ENCODE data around the gene SLC9A5.

Gene SLC9A5

DNA sequence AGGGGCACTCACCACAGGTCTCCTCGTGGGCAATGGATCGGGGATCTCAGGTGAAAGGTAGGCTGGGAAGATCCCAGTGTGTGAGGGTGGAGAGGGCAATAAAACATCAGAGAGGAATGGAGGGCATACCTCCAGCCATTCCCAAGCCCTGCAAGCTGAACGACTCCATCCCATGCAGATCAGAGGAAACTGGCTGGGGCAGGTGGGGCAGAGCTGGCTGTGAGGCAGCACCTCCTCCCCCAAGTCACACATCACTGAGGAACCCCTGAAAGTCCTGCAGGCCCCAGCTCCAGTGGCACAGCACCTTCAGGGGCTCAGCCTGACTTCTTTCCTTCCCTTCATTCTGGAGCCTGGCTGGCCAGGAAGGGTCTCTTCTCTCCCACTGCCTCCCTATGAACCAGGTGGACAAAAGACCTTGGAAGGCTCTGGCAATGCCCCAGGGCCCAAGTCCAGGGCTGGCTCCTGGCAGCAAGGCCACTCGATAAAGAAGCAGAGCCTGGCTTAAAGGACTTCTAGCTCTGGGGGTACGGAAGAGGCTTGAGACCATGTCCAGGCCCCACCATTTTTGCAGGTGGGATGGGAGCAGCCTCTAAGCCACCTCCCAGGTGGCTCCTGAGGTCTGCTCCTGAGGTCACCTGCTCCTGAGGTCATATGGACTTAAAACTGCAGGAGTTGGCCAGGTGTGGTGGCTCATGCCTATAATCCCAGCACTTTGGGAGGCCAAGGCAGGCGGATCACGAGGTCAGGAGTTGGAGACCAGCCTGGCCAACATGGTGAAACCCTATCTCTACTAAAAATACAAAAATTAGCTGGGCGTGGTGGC, 35.4 kb upstream of the SLC9A5 start:
- DNase-seq: no peak

DNA sequence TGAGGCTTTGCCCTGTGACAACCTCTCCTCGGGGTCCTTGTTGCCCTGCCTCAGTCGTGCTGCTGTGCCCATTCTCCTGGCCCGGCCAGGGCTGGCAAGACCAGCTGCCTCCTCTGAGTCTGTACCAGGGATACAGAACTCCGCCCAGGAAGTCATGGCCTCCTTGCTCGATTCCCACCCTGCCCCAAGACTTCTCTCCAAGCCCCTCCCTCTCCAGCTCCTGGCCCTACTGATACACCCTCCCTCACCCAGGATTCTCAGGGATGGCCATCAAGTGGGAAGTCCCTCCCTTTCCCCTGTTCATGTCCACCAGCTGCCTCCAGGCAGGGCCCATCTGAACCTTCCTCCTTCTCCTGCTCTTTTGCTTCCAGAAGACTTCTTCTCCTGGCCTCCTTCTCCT, 33.1 kb upstream of the SLC9A5 start:
- no peak for DNase-seq

DNA sequence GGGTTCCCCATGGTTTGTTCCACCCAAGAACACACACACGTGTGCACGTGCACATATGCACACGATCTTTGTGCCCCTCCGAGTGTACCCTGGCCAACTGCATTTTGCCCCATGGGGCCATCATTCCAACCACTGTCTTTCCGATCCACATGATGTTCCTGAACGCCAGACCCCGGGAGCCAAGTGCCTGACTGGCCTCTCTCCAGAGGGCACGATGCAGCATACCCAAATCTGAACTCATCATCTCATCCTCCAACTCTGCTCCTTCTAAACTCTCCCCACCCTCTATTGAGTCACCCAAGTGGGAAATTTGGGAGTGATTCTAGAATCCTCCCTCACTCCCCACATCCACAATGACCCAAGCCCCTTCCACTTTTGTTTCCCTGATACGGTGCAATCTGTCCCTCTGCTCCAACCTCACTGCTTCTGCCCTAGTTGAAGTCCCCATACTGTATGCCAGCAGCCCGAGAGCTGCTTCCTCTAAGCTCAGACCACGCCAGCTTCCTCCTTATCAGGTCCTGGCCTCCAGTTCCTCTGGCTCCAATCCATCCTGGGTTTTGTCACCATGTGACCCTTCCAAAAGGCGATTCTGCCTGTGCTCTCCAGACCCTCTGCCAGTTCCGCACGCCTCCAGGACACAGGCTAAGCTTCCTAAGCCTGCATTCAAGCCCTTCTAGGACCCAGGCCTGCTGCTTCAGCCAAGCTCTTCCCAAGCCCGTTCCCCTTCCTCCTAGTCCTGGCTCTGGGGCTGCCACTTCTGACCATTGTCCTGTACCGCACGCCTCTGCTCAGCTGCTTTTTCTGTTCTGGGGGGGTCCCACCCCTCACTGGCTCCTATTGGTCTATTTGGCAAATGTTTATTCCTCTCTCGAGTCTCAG, 31.9 kb upstream of the SLC9A5 start:
- DNase-seq: no peak

DNA sequence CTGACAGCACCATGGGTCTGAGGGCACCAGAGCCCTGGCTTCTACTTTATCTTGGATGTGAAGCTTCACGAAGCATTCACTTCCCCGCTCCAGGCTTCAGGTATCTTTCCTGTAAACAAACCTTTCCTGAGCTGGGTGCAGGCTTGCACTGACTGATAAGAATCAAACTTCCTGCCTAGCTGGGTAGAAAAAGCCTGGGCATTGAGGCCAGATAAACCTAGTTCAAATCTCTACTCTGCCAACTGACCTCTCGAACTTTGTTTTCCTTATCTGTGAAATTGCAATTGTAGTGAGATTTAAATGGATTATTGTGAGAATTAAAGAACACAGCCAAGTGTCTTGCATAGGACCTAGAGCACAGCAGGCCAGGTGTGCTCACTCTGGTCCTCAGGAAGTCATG, 24.8 kb upstream of the SLC9A5 start:
- no peak for DNase-seq

DNA sequence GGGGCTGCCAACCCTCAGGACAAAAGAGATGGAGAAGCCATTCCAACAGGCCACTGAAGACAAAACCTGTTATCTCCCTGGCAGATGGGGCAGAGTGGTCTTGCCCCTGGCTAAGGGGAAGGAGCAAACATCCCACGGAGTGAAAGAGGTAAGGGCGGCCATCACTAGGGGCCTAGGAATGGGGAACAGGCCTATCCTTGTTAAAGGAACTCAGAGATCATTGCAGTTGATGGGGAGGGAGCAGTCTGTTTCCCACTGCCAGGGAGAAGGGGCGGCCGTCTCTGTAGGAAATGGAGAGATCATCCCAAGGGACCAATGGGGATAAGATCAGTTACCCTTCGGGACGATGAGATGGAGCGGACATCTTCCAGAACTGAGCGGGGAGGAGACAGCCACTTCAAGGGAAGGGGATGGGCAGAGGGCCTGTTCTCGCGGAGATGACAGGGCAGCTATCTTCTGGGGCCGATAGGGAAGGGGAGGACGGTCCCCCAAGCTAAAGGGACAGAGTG, 22.4 kb upstream of the SLC9A5 start:
- DNase-seq: no peak

DNA sequence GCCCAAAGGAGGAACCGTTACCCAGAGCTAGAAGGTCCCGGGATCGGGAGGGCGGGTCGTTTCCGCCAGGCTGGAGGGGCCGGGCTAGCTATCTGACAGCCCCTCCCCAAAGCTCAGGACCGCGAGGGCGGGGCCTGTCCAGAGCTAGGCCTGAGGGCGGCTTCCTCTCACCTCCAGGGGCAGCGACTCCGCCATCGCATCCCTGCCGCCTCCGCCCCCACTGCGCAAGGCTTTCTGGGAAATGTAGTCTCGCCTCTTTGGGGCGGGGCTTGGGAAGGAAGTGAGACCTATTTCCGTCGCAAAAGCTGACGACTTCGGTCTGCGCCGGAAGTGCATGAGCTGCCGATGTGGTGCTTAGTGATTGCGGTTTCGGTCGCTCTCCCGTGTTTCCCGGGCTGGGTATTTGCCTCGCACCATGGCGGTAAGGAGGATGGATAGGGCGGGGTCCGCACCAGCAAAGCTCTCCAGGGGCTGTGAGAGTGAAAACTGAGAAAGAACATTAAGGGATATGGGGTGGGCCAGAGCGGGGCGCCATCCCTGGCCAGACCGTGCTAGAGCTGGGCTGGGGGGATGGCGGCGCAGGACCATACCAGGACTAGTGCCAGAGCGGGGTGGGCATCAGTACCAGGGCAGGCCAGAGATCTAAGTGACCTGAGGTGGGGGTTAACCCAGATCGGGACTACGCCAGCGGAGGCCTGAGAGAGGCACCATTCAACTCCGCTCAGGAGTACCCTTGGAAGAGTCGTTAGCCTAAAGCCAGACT, 21.8 kb upstream of the SLC9A5 start, which contains the start of gene TMEM208:
TSS of gene TMEM208 (plus strand) at position 327 of the 763 bp plus-strand sequence. CDS start at position 416, 89 bp downstream.
- DNase-seq: peak; percentile 80

DNA sequence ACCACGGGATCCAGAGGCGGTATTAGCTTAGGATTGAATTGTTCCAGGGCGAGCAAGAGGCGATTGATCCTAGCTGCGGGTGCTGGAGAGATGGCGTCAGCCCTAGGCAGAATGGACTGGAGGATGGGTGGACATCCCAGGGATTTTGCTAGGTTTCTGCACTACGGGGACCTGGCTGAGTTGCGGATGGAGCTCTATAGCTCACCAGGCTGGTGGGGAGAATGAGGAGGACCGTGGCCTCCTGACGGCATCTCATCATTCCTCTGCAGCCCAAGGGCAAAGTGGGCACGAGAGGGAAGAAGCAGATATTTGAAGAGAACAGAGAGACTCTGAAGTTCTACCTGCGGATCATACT, 21.2 kb upstream of the SLC9A5 start:
- no peak for DNase-seq

DNA sequence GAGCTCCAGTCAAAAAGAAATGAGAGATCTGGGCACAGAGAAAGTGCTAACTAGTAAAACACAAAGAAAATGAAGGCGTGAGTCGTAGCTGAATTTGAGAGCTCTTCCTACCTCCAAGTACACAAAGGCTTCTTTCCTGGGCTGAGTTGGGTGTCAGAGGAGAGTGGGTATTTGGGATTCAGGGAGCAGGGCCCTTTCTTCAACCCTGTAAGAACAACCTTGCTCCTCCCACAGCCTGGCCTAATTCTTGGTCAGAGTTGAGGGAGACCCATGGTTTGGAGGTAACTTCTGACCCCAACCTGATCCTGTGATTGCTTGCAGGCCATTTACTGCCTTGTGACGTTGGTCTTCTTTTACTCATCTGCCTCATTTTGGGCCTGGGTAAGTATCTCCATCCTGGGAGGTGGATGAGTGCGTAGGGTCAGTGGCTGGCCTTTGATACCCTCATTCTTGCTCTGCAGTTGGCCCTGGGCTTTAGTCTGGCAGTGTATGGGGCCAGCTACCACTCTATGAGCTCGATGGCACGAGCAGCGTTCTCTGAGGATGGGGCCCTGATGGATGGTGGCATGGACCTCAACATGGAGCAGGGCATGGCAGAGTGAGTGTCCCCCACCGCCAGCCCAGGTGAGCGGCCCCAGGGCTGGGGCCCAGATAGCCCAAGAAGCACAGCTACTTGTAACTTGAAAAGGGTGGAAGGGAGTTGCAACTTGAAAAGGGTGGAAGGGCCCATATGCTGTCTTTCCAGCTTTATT, 20.6 kb upstream of the SLC9A5 start:
- DNase-seq: no peak

DNA sequence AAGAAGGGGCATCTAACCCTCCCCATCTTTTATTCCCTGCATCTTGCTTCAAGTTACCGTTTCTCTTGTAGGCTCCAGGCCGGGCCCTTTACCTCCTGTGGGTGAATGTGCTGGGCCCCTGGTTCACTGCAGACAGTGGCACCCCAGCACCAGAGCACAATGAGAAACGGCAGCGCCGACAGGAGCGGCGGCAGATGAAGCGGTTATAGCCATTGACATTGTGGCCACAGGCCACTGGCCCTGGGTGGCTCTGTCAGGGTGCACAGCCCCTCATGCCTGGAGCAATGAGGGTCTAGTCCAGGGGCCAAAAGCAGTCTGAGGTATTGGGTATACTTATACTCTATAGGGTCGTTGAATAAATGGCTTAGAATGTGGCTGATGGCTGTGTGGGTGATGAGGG, 19.9 kb upstream of the SLC9A5 start:
- no peak for DNase-seq

DNA sequence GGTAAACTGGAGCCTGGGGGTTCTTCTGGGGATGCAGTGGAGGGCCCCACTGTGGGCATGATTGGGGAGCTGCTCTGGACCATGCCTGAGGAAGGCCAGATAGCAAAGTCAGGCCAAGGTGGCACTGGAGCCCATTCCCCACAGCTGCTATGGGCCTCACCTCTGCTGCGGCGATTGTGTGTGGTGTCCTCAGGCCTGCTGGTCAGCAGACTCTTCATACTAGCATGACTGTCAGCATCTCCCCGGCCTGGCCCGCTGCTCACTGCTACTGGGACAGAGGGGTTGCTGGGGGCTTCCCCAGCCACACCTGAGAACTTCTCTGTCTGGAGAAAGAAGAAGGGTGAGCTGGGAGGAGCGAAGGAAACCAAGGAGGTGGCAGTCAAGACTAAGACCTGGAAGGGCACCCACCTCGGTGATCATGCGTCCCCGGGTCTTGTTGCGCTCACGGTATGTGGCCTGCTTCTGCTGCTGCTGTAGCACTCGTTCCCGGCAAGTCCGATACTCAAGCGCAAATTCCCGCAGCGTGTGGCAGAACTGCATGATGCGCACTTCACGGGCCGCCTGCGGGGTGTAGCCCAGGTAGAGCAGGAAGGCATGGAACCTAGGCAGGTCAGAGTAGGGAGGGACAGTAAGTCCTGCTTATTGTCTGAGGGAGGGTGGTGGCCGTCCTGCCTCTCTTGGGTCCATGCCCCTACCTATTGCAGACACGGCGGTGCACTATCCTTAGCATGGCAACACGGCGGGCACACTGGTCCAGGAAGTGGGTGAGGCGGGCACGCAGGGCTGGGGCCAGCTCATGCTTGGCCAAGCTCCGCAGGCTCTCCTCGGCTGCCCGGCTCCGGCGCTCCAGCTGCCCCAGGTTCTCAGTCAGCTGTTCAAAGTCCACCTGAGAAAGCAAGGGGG, 18.6 kb upstream of the SLC9A5 start:
- DNase-seq: no peak

DNA sequence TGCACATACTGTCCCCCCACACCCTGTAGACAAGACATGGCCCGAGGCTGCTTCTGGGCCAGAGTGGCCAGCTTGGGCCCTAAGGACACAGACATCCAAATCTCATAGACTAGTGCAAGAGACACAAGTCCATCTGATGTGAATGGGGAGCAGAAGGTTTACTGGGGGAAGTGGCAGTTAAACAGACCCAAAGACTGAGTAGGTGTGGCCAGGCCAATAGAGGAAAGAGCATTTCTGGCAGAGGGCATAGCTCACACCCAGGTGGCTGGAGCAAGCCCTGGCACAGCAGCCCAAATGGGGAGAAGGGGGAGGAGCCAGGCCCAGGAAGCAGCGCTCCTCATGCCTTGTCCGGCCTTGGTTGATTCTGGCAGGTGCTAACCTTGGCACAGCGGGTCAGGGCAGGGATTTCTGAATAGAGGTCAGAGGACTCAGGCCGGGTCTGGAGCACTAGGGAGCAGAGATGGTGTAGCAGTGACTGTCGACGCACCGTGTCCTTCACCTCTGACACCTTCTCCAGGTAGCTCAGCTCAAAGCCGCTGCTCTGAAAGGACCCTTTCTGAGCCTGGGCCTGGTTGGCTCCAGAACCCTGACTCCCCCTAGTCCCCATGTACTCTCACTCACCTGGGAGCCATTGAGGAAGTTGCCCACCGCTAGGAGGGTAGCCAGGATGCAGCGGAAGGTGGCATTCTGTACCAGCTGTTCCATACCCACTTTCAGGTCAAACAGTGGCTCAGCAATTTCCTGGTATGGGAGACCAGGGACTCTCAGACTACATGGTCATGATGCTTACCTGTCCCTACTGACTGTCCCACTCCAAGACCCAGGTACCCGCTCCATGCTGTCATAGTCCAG, 17.7 kb upstream of the SLC9A5 start:
- DNase-seq: no peak

DNA sequence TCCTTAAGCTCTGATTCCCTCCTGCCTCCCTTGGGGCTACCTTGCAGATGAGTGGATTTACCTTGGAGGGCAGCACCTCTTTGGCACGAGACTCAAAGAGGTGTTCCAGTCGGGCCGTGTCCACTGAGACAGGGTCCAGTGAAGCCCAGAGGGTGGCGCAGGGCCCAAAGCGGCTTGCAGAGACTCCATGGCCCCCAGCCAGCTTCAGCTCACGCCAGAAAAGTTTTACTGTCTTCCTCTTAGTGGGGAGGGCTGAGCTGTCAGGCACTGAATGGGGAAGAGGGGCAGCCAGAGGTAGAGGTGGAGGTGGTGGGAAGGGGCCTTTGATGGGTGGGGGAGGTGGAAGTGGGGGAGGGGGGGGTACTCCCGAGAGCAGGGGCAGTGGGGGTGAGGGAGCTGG, 15.2 kb upstream of the SLC9A5 start:
- DNase-seq: no peak

DNA sequence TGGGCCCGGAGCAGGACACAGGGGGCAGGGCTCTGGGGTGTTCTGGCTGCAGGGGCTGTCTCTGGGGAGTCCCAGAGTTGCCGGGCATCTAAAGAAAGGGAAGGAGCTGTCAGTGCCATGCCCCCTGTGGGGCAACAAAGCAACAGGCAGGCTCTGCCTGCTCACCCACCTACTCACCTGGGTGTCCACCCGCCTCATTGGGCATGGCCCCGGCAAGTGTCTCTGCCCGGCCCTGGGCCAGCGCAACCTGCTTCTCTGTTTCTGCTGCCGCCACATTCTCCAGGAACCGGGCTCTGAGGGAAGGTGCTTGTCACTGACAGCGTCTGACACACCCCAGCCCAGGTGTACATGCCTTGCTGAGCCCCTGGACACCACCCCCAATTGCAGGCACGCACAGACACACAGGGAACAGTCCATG, 14.6 kb upstream of the SLC9A5 start:
- no peak for DNase-seq

DNA sequence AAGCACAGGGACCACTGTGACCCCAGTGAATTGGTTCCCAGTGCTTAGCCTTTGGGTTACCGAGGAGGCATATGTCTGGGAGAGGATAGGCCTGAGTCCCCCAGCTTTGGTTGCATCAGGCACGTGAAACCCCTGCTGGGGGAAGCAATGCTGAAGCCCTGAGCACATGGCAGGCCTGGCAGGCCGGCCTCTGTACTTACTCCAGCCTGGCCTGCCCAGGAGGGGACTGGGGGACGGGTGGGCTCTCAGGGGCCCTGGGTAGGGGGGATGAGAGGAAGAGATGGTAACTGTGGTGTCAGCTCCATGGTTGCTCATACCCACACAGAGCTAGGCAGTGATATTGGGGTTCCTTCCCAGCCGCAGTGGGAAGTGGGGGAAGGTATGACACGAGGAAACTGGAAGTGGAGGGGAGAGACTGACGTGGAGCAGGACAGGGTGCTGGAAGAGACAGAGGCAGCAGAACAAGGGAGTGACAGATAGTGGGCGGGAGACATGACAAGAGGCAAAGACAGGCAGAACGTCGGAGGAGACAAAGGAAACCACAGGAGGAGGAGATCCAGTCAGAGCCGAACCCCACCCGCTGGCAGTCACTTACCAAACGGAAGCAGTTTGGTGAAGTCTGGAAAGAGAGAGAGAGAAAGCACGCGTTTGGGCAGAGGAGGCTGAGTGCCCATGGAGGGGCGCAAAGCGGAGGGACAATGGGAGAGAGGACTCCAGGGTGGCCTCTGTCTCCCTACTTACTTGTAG, 12.8 kb upstream of the SLC9A5 start:
- no peak for DNase-seq

DNA sequence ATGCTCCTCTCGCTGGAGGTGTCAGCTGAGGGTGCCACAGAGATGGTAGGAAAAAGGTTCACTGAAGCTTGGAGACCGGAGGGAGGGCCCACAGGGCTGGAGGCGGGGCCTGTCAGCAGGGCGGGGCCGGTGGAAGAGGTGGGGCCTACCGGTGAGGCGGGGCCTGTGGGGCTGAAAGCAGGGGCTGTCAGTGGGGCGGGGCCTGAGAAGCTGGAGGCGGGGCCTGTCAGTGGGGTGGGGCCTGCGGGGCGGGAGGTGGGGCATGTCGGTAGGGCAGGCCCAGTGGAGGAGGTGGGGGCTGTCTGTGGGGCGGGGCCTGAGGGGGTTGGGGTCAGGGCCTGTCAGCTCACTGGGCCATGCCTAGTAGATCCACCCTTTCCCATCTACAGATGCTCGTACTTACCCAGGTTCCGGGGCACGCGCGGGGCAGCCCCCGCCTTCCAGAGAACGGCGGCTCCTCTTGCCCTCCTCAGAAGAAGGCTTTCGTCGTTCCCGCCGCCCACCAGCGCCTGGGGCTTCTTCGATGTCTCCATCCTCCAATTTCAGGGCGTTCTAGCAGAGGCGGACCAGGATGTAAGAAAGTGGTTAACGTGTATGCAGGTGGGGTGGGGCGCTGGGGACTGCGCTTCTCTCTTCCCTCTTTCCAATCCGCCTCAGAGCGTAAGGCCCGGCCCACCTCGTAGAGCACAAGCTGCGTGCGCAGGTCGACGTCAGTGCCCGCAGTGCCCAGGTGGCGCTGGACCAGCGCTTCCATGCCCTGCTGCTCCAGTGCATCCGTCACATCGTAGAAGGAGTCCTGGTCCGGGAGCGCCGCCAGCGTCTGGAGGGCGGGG, 12.0 kb upstream of the SLC9A5 start:
- peak; percentile 46 for DNase-seq

DNA sequence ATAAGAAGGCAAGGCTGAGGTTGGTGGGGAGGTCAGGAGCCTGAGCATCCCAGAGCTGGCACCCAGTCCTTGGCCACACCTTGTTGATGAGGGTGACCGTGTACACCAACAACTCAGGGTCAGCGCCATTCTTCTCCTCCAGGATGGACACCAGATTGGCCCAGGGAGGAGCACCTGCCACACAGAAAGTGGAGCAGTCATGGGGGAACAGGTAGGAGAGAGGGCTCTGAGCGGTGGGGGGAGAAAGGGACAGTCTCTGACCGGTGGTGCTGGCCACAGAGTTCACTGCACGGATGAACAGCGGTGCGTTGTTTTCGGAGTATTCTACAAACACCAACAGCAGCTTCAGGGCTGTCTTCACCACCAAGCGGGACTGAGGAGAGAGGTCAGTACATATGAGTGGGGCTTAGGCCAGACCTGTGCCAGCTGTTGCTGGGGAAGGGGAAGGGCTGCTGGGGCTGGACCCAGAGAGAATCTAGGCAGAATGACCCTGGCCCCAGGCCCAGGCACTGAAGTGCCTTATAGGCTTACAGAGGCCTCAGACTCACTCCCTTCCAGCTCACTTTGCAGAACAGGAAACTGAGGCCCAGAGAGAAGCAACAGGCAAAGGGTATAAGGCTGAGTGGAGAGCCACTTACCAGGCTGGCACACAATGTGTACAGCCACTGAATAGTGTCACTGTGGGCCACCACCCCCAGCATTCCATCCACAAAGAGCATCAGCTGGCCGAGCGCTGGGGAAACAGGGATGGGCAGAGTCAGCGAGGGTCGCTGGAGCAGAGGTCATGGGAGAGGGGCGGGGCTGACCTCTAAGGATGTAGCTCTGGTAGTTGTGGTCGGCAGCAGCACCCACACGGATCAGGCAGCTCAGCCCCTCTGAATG, 11.1 kb upstream of the SLC9A5 start:
- no peak for DNase-seq

DNA sequence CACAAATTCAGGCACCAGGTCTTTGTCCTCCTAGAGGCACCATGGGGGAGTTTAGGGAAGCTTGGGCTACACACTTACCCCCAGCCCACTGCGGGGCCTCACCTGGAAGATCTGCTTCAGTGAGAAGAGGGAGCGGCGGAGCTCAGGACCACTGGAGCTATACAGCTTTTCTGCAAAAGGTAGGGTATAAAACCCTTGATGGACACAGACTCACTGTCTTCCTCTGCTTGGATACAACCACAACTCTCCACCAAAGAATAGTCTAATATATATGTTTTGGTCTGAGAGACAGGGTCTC, 10.6 kb upstream of the SLC9A5 start:
- no peak for DNase-seq
